Liver (tissue), 9 donors: Measurements from ENCODE around the gene CLEC3B. TPM values are rescaled to one million over a fixed set of nuclear protein-coding genes. Genes with fewer than 3 reads are reported as not detected.
"Not testable (repeated sequence)": the region's sequence is repeated elsewhere in the genome, so short reads cannot be mapped to it uniquely, and the experiment has no call there.

Experiments
- DNase-seq: peaks from one replicate; pipeline ENCODE4 v3.0.0-alpha.2; 2017; ENCODE audit warnings: low spot score
- H3K27ac ChIP-seq, 2 donors: one replicate each; pipeline ENCODE4 v1.7.0; 2013; ENCODE audit warnings: inconsistent platforms in 2 of 2, low read length in 2 of 2, control low read depth in 1 of 2, low read depth in 1 of 2, mild to moderate bottlenecking in 1 of 2
- H3K27me3 ChIP-seq, 4 donors: one replicate each; pipeline versions ENCODE4 v1.6.1 to v1.7.0; 2013; ENCODE audit warnings: low read length in 3 of 4, inconsistent platforms in 1 of 4, mild to moderate bottlenecking in 1 of 4, moderate library complexity in 1 of 4; ENCODE audit not compliant: control insufficient read depth in 4 of 4, insufficient read depth in 4 of 4
- H3K36me3 ChIP-seq, 4 donors: one replicate each; pipeline versions ENCODE4 v1.6.1 to v1.7.0; 2013; ENCODE audit warnings: low read length in 3 of 4, mild to moderate bottlenecking in 3 of 4, low read depth in 1 of 4, moderate library complexity in 1 of 4; ENCODE audit not compliant: control insufficient read depth in 4 of 4, insufficient read depth in 3 of 4
- H3K4me1 ChIP-seq, 4 donors: one replicate each; pipeline versions ENCODE4 v1.6.1 to v1.7.0; 2013; ENCODE audit warnings: low read length in 3 of 4, mild to moderate bottlenecking in 3 of 4, moderate library complexity in 1 of 4; ENCODE audit not compliant: control insufficient read depth in 4 of 4, insufficient read depth in 4 of 4
- H3K4me3 ChIP-seq, 3 donors: one replicate each; pipeline versions ENCODE4 v1.6.1 to v1.7.0; 2013; ENCODE audit warnings: low read length in 3 of 3, control low read depth in 1 of 3, low read depth in 1 of 3, mild to moderate bottlenecking in 1 of 3
- H3K9ac ChIP-seq, 2 donors: one replicate each; pipeline ENCODE4 v1.7.0; 2013; ENCODE audit warnings: low read length in 2 of 2, mild to moderate bottlenecking in 2 of 2, moderate library complexity in 2 of 2, control low read depth in 1 of 2, low read depth in 1 of 2
- H3K9me3 ChIP-seq, 4 donors: one replicate each; pipeline versions ENCODE4 v1.6.1 to v1.7.0; 2013; ENCODE audit warnings: low read length in 3 of 4; ENCODE audit not compliant: control insufficient read depth in 4 of 4
- ATF3 ChIP-seq: IDR thresholded peaks from 2 replicates; pipeline ENCODE4 v1.6.1; 2016; ENCODE audit warnings: antibody characterized with exemption
- CTCF ChIP-seq: fragments of 150-350 bp; IDR thresholded peaks from 2 replicates; pipeline ENCODE4 v1.5.1; 2017; ENCODE audit warnings: improper control_type of control experiment, low read depth, low read length; ENCODE audit not compliant: missing input control
- EGR1 ChIP-seq, 2 donors: IDR thresholded peaks; 2 replicates each; pipeline ENCODE4 v1.6.1; 2016 to 2018; ENCODE audit warnings: antibody characterized with exemption in 2 of 2, low read depth in 2 of 2
- FOXA1 ChIP-seq: IDR thresholded peaks from 2 replicates; pipeline ENCODE4 v1.6.1; 2016; ENCODE audit warnings: antibody characterized with exemption
- FOXA2 ChIP-seq: IDR thresholded peaks from 2 replicates; pipeline ENCODE4 v1.6.1; 2016; ENCODE audit warnings: antibody characterized with exemption
- GABPA ChIP-seq, 2 donors: IDR thresholded peaks in 1 of 2; conservative IDR thresholded peaks in 1 of 2; 2 replicates each; pipeline ENCODE4 v1.6.1; 2016; ENCODE audit warnings: antibody characterized with exemption in 2 of 2, mild to moderate bottlenecking in 1 of 2, moderate library complexity in 1 of 2
- HNF4A ChIP-seq, 2 donors: conservative IDR thresholded peaks; 2 replicates each; pipeline ENCODE4 v1.6.1; 2016; ENCODE audit warnings: antibody characterized with exemption in 2 of 2, mild to moderate bottlenecking in 2 of 2
- HNF4G ChIP-seq: IDR thresholded peaks from 2 replicates; pipeline ENCODE4 v1.6.1; 2016; ENCODE audit warnings: antibody characterized with exemption
- JUND ChIP-seq, 2 donors: IDR thresholded peaks; 2 replicates each; pipeline ENCODE4 v1.6.1; 2016; ENCODE audit warnings: antibody characterized with exemption in 2 of 2
- MAX ChIP-seq: IDR thresholded peaks from 2 replicates; pipeline ENCODE4 v1.6.1; 2016; ENCODE audit warnings: antibody characterized with exemption
- NR2F2 ChIP-seq: IDR thresholded peaks from 2 replicates; pipeline ENCODE4 v1.6.1; 2016; ENCODE audit warnings: antibody characterized with exemption
- RAD21 ChIP-seq, 2 donors: IDR thresholded peaks; 2 replicates each; pipeline ENCODE4 v1.6.1; 2016; ENCODE audit warnings: antibody characterized with exemption in 2 of 2, mild to moderate bottlenecking in 2 of 2
- REST ChIP-seq: IDR thresholded peaks from 2 replicates; pipeline ENCODE4 v1.6.1; 2016; ENCODE audit warnings: antibody characterized with exemption, mild to moderate bottlenecking
- RXRA ChIP-seq, 2 donors: IDR thresholded peaks; 2 replicates each; pipeline ENCODE4 v1.6.1; 2017 to 2018; ENCODE audit warnings: antibody characterized with exemption in 2 of 2, mild to moderate bottlenecking in 1 of 2
- SP1 ChIP-seq: IDR thresholded peaks from 2 replicates; pipeline ENCODE4 v1.6.1; 2018; ENCODE audit warnings: antibody characterized with exemption, mild to moderate bottlenecking
- TAF1 ChIP-seq: conservative IDR thresholded peaks from 2 replicates; pipeline ENCODE4 v1.6.1; 2016; ENCODE audit warnings: antibody characterized with exemption, mild to moderate bottlenecking
- YY1 ChIP-seq: IDR thresholded peaks from 2 replicates; pipeline ENCODE4 v1.6.1; 2016; ENCODE audit warnings: antibody characterized with exemption, mild to moderate bottlenecking
- ZBTB33 ChIP-seq: IDR thresholded peaks from 2 replicates; pipeline ENCODE4 v1.6.1; 2016; ENCODE audit warnings: antibody characterized with exemption
- WGBS: extraction: QIAGEN DNeasy Blood & Tissue Kit; methylation state at CpG from one replicate; pipeline ENCODE4 v1.1.7; 2013; 5-methylcytosine and 5-hydroxymethylcytosine counted together
- polyA plus RNA-seq, 2 donors: library from polyadenylated mRNA; stranded (reverse) in 1 of 2; unstranded in 1 of 2; fragments of 200-250 nt in 1 of 2; fragments of >200 nt in 1 of 2; fragmentation: Nextera tagmentation in 1 of 2; extraction: Ambion mirVana in 1 of 2; gene quantifications; one replicate each; pipeline versions ENCODE4 v1.2.1 to v1.2.3, GENCODE V29; 2013 to 2015
- total RNA-seq, 2 donors: library from RNA; depleted of rRNA; stranded (reverse); fragments of >200 nt; gene quantifications; one replicate each; pipeline ENCODE4 v1.2.3, GENCODE V29; 2014
- donor health status: healthy.
- donor health status: healthy.
- donor health status: healthy.
- donor health status: healthy.
- donor health status: healthy.

Gene CLEC3B
- total and polyA plus RNA-seq, 4 donors = 7.7 to 28.8 (median 13.0) TPM

GRCh38 chr3:45075821-45076625 is 49.9 kb downstream of the CLEC3B start:
- H3K27me3 ChIP-seq = peaks cover 0 to 4% (median 0%) of the 10 kb centered on the region in 4 donors
- H3K9me3 ChIP-seq = no peaks in the 10 kb centered on the region
- no peak for TF ChIP-seq GABPA (IDR thresholded peaks at IDR 0.05 in 1 of 2, conservative IDR thresholded peaks at IDR 0.05 in 1 of 2)
- no peak for TF ChIP-seq YY1
- no peak for TF ChIP-seq FOXA1
- TF ChIP-seq RAD21 (IDR thresholded peaks at IDR 0.05) = no peak
- TF ChIP-seq HNF4G = no peak
- TF ChIP-seq ATF3 = no peak
- TF ChIP-seq JUND (IDR thresholded peaks at IDR 0.05) = no peak
- TF ChIP-seq EGR1 (IDR thresholded peaks at IDR 0.05; ENCODE audit: low read depth in 2 of 2) = no peak
- no peak for TF ChIP-seq RXRA (IDR thresholded peaks at IDR 0.05)
- TF ChIP-seq CTCF = no peak
- no peak for TF ChIP-seq SP1
- TF ChIP-seq MAX = no peak
- no peak for TF ChIP-seq FOXA2
- TF ChIP-seq REST = no peak
- no peak for TF ChIP-seq HNF4A (conservative IDR thresholded peaks at IDR 0.05)
- no peak for TF ChIP-seq NR2F2
- no peak for TF ChIP-seq ZBTB33
- no peak for TF ChIP-seq TAF1
- no peaks in the 10 kb centered on the region for H3K4me1 ChIP-seq
- DNase-seq = no peak
- no peak overlapping the region for H3K9ac ChIP-seq
- H3K4me3 ChIP-seq = no peak overlapping the region
- 85% methylated on average over 11 of the region's 11 CpGs for WGBS
- H3K36me3 ChIP-seq = no peaks in the 10 kb centered on the region
- H3K27ac ChIP-seq = no peak overlapping the region

- WGBS = 4% methylated on average over 1 of the region's 1 CpG
- H3K36me3 ChIP-seq, H3K4me3 ChIP-seq, DNase-seq, H3K27me3 ChIP-seq, H3K9me3 ChIP-seq, H3K4me1 ChIP-seq, H3K27ac ChIP-seq, H3K9ac ChIP-seq: not testable (repeated sequence)
Measured at GRCh38 chr3:45078256-45078655, 52.2 kb downstream of the CLEC3B start.
